NCI-H2107 (cell line): Measurements from ENCODE around the gene VNN1.

Experiments
- DNase-seq: peaks from one replicate; lab custom pipeline; 2025; lab: John Stamatoyannopoulos, UW

VNN1 gene, protein sequence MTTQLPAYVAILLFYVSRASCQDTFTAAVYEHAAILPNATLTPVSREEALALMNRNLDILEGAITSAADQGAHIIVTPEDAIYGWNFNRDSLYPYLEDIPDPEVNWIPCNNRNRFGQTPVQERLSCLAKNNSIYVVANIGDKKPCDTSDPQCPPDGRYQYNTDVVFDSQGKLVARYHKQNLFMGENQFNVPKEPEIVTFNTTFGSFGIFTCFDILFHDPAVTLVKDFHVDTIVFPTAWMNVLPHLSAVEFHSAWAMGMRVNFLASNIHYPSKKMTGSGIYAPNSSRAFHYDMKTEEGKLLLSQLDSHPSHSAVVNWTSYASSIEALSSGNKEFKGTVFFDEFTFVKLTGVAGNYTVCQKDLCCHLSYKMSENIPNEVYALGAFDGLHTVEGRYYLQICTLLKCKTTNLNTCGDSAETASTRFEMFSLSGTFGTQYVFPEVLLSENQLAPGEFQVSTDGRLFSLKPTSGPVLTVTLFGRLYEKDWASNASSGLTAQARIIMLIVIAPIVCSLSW

DNA sequence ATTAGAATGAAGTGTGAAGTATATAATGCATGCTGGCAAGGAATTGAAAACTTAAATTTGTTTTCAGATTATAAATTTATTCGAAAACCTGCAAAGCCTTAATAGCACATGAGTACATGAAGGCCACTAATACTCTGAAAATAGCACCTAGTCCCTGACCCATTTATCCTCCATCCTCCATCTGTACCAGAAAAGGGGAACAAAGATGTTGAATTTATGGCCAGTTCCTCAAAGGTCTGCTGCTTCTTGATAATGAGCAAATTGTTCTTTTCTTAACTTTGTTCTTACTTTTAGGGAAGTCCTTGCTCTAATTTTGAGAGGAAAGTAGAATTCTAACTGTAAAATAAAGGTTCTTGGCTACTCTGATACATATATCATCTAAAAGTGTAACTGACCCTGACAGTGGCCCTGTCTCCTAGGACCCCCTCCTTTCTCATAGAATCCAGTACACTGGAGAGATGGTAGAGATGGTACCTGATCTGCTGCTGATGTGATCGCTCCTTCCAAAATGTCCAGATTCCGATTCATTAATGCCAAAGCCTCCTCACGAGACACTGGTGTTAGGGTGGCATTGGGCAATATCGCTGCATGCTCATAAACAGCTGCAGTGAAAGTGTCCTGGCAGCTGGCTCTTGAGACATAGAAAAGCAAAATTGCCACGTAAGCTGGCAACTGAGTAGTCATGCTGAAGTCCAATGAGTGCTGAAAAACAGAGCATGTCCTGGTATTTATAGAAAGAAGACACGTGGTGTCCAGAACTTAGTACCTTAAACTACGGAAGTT lies at the start of gene VNN1:
Gene VNN1, minus strand, starts transcription at position 704 of the 783 bp plus-strand sequence. Its CDS starts 20 bp downstream, at position 684.
- no peak for DNase-seq

DNA sequence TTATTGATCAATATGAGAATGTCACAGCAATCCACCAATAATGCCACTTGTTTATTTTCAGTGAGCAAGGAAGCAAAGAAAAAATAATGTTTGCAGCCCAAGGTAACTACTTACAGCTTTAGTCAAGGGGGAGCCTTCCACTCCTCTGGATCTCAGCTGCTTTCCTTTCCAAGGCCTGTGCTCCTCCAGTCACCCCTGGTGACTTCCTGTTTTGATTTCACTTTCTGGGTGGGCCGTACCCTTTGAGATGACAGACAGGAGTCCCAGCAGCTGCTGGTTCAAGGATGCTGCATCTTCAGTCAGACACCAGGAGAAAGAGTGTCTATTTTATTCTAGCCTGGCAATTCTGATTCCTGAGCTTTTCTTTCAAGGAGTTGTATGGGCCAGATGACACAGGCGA lies 49.4 kb upstream of the VNN1 start:
- no peak for DNase-seq

DNA sequence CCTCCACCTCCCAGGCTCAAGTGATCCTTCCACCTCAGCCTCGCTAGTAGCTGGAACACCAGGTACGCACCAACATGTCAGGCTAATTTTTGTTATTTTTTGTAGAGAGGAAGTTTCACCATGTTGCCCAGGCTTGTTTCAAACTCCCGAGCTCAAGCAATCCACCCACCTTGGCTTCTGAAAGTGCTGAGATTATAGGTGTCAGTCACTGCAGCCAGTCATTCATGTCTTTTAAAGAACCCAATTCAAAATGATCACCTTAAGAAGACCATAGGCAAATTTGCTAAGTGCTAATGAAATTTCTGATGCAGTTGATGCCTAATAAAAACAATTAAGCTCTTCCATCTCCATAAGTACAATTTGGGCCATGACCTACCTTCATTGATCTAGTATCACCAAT lies 46.4 kb upstream of the VNN1 start:
- DNase-seq: no peak

DNA sequence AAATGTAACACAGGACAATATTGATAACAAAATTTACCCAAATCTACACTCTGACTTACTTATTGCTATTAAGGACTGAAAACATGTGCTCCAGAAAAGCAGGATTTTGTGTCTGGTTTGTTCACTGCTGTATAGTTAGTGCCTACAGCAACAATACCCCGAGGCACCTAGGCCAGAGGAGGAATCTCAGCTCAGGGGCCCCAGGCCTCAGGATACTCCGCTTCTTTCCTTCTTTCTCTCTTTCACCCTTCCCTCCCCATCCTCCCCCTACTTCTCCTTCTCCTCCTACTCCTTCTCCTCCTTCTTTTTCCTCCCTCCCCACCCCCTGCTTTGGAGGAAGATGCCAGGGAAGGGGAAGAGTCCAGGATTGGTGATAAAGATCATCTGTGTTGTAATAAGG lies 44.8 kb upstream of the VNN1 start:
- no peak for DNase-seq

DNA sequence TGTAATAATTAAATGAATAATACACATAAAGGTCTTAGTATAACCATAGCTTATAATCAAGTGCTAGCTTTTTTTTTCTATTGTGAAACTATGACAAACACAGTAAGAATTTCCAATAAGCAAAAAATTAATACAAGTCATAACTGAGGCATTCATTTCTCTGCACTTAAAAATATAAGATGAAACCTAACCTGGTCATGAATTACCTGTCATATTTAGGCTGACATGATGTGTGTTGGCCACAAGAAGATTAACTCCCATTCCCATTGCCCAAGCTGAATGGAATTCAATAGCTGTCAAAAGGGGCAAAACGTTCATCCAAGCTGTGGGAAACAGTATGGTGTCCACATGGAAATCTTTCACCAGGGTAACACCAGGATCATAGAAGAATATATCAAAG lies 38.4 kb upstream of the VNN1 start:
- DNase-seq: no peak

DNA sequence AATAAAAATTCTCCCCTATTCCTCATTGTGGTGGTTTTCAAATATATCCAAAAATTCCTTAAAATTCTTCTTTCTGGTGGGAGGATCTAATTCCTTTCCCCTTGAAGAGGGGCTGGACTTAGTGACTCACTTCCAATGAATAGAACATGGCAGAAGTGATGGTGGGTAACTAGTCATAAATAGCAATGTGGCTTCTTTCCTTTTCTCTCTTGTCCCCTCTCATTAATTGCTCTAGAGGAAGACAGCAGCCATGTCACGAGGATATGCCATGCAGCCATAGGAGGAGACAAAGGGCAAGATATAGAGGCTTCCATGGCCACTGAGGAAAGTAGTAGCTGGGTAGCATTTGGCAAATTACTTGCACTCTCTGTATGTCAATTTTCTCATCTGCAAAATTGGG lies 38.0 kb upstream of the VNN1 start:
- no peak for DNase-seq

DNA sequence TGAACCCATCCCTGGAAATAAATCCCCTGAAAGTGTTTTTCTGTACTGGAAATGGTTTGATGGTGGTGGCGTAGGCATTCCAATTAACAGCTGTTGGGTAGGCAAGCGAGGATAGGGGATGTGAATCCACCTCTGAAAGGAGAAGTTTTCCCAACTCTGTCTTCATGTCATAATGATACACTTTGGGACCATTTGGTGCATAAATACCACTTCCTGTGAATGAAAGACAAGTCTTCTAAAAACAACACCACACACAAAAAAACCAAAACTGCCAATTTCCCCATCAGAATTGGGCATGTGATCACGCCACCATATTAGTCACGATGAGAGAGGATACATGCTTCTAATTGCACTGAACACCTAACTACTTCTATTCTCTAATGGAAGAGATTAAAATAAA lies 37.5 kb upstream of the VNN1 start:
- DNase-seq: no peak

DNA sequence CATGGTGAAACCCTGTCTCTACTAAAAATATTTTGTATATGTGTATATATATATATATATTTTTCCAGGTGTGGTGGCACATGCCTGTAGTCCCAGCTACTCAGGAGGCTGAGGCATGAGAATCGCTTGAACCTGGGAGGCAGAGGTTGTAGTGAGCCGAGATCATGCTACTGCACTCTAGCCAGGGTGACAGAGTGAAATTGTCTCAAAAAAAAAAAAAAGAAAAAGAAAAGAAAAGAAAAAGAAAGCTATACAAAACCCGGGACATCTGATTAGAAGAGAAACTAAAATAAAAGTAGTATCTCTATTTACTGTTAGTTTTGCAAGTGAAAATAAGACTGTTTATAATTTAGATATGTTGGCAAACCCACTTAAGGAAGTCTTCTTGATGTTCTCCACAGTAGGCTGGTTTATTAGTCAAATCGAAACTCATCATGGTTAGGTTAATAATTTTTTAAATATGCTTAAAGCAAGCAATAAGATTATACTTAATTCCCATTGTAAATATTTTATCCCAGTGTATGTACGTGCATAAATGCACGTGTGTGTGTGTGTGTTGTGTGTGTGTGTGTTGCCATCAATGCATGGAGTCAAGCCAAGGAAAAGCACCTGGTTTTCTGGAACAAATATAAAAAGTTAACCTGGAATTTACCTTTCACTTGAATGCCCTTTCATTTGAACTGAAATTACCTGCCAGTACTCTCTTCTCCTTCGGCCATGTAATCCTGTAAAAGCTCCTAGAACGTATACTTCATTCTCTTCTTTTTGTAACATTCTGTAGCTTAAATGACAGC lies 36.8 kb upstream of the VNN1 start:
- no peak for DNase-seq

DNA sequence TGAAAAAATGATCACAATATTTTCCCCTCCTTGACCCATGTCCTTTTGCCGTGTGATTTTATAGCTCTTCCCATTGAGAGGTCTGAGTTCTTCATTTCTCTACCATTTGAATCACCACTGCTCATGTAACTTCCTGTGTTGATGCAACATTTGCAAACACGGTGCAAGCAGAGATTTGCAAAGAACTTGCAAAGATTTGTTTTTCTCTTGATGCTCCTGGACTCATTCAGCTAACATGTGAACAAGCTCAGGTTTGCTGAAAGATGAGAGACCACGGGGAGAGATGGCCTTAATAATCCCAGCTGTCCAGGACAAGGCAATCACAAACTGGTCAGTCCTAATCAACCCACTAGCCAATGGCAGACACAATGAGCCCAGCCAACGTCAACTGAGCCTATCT lies 35.3 kb upstream of the VNN1 start:
- DNase-seq: no peak

DNA sequence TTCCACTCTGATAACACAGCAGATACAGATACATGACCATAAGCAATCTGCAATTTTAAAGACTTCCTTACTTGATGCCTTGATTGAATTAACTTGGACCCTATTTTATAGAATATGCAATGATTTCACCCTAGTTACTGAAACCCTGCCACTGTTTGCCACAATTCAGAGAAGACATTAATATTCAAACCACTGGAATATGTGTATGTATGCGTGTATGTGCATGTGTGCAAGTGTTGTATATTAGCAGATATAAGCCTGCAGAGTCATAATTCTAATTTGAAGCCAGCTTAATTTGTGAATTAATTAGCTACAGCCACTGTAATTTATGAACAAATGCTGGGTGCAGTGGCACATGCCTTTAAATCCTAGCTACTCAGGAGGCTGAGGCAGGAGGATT lies 34.6 kb upstream of the VNN1 start:
- DNase-seq: no peak

DNA sequence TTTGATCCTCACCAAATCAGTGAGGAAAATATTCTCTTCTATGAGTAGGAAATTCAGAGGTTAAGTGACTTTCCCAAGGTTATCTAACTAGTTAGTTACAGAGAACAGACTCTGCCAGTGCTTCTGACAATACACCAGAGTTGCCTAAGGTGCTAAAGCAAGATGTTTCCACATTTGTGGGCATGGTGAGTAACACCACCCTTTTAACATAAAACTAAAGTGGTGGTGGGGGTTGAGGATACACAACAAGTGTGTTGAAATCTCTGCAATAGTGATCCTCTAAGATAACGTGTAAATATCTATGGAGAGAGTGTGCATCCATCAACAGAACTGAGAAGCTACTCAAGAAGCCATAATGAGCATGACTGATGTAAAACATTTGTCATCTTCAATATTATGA lies 32.2 kb upstream of the VNN1 start:
- DNase-seq: no peak

DNA sequence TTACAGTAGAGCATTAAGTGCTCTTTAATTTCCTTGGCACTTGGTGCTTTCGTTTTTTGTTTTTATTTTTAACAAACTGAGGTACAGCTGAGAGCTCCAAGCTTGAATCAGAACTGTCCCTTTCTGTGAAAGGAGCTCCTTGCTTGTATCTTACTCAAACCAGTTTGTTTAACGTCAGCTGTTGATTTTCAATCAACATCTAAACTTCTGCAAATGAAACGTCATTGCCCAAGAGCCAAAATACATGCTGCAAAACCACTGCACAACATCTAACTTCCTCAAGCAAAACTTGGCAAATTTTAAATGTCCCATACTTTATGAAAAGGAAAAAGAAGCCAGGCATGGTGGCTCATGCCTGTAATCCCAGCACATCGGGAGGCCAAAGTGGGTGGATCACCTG lies 28.6 kb upstream of the VNN1 start:
- DNase-seq: no peak

DNA sequence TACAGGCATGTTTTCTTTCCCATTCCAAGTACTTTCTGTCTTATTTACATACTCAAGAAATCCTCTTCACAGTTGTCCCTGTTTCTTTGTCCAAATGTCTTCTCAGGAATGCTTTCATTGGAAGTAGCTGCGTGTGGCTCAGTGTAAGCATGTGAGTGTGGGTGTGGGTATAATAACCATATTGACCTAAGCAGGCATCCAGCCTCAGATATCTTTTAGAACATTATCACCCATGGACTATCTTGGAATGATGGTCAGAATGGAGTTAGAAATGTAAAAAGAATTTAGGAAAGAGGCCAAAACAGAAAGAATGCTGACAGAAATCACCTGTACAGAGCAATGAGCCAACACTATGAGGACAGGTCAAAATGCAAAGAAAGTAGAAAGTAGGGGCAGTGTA lies 27.4 kb upstream of the VNN1 start:
- no peak for DNase-seq

DNA sequence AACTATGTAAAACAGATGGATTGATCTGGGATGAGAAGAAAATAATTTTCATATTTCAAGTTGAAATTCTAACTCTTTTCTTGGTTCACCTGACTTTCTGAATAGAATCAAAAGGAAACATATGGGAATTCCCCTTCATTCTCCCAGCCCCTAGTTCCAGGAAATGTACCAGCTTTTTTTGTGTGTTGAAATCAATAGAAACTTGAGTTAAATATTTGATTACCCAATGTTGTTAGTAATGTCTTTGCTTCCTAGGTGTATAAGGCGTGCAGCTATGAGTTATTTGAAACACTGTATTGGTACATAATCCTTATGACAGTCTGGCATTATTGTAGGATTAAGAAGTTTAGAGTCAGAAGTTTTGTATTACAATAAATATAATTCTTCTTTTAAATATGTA lies 22.4 kb upstream of the VNN1 start:
- DNase-seq: no peak

DNA sequence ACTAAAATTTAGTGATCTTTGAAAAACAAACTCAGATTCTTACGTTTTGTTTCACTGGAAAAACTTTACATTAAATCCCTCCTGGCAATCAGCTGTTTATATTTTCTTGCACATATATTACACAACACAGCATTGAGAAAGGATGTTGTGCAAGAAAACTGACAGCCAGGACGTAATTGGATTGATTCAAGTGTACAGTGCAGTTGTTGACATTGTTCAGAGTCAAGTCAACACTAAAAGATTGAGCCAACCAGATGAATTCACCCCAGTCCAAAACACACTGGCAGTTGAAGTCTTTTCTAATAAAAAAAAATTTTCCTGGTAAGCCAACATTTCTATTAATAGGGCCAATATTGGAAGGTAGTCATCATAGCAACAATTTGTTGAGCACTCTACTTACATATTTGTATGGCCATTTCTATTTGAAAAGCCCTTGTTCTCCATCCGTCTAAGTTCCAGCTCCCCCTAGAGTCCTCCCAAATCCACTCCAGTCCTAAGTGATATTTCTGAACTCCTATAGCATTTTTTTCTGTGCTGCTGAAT lies 20.9 kb upstream of the VNN1 start:
- DNase-seq: no peak

DNA sequence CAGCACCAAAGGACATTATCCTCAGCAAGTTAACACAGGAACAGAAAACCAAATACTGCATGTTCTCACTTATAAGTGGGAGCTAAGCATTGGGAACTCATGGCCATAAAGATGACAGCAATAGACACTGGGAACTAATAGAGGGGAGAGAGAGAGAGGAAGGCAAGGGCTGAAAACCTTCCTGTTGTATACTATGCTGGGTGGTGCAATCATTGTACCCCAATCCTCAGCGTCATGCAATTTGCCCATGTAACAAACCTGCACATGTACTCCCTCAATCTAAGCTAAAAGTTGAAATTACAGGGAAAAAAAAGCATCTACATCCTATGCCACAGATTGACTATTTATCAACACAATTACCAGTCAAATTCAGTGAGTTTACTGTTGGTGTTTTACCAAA lies 20.0 kb upstream of the VNN1 start:
- DNase-seq: no peak

DNA sequence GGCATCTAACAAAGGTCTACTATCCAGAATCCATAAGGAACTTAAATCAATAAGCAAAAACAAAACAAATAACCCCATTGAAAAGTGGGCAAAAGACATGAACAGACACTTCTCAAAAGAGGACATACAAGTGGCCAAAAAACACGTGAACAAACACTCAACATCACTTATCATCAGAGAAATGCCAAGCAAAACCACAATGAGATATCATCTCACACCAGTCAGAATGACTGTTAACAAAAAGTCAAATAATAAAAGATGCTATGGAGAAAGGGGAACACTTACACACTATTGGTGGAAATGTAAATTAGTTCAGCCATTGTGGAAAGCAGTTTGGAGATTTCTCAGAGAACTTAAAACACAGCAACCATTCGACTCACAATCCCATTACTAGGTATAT lies 19.4 kb upstream of the VNN1 start:
- no peak for DNase-seq

DNA sequence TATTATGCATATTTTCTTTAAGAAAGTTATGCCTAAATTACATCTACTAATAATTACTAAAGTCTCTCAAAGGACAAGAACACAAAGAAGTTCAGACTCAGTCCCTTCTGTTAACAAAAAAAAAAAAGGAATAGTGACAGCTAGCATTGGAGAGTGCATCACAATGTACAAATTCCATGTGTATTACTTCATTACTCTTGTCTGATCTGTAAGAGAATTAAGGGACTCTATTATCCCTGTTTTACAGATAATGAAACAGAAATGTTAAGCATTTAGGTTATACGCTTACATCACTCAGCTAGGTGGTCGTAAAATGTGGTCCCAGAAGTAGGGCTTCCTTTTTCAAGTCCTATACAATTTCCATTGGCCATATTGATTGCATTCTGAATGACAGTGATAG lies 17.2 kb upstream of the VNN1 start:
- DNase-seq: no peak

DNA sequence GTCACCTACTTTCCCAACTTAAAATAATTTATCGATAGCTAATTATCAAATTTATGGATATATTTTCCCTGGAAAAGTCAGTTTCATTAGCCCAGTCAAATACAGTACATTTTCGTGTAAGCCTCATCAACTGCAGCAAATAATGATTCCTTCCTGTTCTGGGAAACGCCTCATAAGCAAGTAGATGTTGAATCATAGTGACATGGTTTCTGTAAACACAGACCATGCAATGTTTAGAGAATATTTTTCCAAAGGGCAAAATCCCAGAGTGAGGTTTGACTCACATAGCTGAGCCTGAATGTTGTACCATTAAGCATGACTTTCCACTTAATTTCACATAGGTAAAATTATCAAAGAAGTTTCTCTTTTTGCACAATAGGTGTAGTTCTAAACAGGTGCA lies 16.7 kb upstream of the VNN1 start:
- DNase-seq: no peak

DNA sequence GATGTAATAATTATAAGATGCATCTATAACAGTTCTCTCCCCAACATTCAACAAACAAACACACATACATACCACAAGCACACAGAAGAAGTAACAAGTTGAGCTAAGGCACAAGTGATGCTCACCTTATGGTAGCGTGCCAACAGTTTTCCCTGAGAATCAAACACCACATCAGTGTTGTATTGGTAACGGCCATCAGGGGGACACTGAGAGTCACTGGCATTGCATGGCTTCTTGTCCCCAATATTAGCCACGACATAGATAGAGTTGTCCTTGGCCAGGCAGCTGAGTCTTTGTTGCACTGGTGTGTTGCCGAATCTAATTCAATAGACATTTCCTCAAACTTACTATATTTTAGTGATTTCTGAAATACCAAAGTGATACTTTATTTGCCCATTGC lies 14.8 kb upstream of the VNN1 start:
- no peak for DNase-seq

DNA sequence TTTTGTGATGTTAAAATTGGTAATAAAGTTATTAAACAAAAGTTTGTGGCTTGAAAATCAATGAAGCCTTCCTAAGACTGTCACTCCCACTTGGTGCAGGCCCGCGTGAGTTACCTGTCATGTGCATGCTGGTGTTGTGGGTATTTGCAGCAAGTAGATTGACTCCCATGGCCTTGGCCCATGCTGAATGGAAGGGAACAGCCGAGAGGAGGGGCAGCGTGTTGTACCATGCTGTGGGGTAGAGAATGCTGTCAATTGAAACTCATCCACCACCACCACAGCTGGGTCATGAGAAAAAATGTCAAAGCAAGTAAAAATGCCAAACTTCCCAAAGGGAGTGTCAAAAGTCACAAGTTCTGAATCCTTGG lies 12.7 kb upstream of the VNN1 start:
- no peak for DNase-seq

DNA sequence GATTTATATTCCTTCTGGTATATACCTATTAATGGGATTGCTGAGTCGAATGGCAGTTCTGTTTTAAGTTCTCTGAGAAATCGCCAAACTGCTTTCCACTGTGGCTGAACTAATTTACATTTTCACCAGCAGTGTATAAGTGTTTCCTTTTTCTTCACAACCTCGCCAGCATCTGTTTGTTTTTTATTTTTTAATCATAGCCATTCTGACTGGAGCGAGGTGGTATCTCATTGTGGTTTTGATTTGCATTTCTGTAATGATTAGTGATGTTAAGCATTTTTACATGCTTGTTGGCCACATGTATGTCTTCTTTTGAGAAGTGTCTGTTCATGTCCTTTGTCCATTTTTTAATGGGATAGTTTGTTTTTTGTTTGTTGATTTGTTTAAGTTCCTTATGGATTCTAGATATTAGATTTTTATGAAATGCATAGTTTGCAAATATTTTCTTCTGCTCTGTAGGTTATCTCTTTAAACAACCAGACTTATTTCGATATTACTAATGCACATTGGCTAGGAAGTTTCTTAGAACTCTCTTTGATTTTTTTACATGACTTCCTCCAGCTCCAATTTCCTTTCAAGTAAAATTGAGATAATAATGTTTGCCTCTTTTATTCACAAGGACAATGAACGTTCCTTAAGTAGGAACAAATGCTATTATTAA lies 12.2 kb upstream of the VNN1 start:
- DNase-seq: no peak
